Superior temporal gyrus (tissue), 1 donor: Measurements from ENCODE around the gene RLN2.
"Not testable (repeated sequence)": the region's sequence is repeated elsewhere in the genome, so short reads cannot be mapped to it uniquely, and the experiment has no call there.

ENCODE experiments used
- DNase-seq: peaks from one replicate; pipeline ENCODE4 v3.0.0-alpha.2; 2016; ENCODE audit errors: extremely low spot score

Gene RLN2, protein sequence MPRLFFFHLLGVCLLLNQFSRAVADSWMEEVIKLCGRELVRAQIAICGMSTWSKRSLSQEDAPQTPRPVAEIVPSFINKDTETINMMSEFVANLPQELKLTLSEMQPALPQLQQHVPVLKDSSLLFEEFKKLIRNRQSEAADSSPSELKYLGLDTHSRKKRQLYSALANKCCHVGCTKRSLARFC

GRCh38 chr9:5303840-5304795 lies at the start of gene RLN2:
Gene RLN2 (minus strand): TSS chr9:5304716. CDS start chr9:5304580, 136 bp downstream.
- DNase-seq: not testable (repeated sequence)

- no peak for DNase-seq
Observed at GRCh38 chr9:5354184-5354583, 49.7 kb upstream of the RLN2 start.

DNA sequence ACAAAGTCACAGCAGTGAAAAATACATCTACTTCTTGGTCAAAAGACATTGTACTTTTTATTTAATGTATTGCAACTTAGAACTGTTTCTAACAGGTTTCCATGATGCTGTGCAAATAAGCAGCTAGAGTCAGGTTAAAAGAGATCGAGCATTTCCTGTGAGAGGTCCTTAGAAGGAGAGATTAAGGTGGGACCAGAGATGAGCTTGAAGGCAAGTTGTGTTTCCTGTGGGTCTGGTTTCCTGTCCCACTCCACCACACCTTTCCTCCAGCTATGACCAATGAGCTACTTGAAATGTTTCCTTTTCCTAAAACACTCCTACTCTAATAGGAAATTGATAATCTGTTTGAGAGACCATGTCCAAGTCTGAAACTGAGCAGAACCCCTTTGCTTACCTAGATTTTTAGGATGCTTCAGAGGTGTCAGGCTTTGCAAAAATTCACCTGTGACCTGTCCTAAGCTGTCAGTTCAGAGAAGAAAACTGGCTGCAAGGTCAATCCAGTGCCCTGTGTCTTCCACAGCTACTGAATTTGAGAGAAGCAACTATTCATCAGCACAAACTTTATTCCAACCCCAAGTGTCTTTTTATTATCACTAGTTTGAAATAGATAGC lies 48.2 kb upstream of the RLN2 start:
- DNase-seq: no peak

DNA sequence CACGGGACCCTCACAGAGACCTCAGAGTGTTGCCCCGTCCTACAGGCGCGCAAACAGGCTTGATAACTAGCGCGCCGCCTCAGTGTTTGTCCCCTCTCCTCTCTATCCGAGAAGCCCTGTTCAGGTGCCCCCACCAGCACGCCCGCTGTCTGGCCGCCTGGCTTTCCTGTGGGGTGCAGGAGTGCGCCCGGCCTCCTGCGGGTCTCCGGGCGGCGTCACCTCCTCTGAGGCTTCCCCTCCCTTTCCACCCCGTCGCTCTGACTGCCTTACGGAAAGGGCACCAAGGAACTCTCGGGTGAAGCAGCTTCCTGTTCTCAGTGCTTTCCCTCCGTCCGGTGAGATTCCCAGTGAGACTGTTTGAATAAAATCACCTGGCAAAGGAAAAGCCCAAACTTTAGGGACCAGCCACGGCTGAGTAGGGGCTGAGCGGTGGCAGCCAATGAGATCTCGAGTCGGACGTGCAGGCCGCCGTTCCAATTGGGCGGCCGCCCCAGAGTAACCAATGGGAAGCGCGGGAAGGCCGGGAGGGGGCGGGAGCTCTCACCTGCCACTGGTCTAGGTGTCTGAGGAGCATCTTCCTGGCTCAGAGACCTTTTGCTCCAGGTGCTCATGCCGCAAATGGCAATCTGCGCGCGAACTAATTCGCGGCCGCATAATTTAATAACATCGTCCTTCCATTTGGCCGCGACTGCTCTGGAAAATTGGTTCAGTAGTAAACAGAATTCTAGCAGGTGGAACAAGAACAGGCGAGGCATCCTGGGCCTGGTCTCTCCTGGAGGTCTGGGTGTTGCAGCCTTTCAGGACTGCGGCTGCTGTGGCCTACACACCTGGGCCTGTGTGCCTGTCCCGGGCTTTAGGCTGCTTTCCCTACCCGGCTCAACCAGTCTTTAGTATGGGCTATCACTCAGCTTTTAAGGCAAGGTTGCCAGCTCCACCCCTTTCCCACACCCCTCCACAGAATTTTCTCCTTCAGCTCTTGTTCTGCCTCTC lies 34.8 kb upstream of the RLN2 start, which contains the start of gene RLN1:
Gene RLN1 (minus strand): TSS at position 885 of the 990 bp plus-strand sequence. CDS start 130 bp downstream, at position 755.
- not testable (repeated sequence) for DNase-seq

GRCh38 chr9:5336688-5337087 lies 32.2 kb upstream of the RLN2 start:
- DNase-seq: no peak

GRCh38 chr9:5331276-5331675 lies 26.8 kb upstream of the RLN2 start:
- not testable (repeated sequence) for DNase-seq

DNA sequence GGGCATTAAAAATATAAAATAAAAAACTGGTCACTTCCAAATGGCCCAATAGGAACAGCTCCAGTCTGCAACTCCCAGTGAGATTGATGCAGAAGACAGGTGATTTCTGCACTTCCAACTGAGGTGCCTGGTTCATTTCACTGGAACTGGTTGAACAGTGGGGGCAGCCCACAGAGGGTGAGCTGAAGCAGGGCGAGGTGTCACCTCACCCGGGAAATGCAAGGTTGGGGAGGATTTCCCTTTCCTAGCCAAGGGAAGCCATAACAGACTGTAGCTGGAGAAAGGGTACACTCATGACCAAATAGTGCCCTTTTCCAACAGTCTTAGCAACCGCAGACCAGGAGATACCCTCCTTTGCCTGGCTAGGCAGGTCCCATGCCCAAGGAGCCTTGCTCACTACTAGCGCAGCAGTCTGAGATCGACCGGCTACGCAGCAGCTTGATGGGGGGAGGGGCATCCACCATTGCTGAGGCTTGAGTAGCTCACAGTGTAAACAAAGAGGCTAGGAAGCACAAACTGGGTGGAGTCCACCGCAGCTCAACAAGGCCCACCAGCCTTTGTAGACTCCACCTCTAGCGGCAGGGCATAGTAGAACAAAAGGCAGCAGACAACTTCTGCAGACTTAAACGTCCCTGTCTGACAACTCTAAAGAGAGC lies 22.5 kb upstream of the RLN2 start:
- DNase-seq: no peak

DNA sequence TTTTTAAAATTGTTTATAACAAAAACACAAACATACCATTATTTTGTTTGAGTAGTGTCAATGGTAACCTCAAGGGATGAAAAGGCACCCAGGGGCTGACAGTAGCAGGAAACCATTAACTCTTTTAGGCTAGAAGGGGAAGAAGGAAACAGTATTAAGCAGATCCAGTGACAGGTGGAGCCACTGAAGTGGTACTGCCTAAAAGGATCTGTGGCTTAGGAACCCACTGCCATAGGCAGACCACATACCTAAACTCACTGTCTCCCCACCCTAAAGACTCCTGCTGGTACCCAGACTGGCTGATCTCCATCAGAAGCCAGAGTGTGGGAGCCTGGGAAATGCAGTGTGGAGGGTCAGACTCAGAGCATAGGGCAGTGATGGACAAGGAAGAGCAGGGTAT lies 21.7 kb upstream of the RLN2 start:
- DNase-seq: no peak

GRCh38 chr9:5321601-5322000 lies 17.1 kb upstream of the RLN2 start:
- DNase-seq: not testable (repeated sequence)

- DNase-seq: no peak
Observed at GRCh38 chr9:5321058-5321457, 16.5 kb upstream of the RLN2 start.

DNA sequence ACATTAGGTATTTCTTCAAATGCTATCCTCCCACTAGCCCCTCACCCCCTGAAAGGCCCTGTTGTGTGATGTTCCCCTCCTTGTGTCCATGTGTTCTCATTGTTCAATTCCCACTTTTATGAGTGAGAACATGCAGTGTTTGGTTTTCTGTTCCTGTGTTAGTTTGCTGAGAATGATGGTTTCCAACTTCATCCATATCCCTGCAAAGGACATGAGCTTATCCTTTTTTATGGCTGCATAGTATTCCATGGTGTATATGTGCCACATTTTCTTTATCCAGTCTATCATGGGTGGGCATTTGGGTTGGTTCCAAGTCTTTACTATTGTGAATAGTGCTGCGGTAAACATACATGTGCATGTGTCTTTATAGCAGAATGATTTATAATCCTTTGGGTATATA lies 11.9 kb upstream of the RLN2 start:
- DNase-seq: not testable (repeated sequence)

- DNase-seq: no peak
Observed at GRCh38 chr9:5315187-5315923, 10.8 kb upstream of the RLN2 start.

DNA sequence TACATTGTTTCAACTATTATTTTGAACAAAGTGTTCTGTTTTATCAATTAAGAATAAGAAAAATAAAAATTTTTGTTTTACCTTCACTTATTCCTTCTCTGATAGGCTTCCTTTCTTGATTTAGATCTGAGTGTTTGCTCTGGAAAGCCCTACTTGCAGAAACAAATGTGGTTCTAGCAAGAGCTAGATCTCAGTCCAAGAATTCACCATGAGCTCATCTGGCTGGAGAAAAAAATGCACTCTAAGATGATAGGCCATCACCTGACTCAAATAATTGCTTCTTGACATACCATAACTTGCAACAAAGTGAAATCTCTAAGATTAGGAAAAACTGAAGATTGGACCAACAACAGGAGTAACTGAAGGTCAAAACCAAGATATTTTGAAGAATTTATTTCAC lies 6.3 kb upstream of the RLN2 start:
- no peak for DNase-seq

GRCh38 chr9:5305741-5306140 lies 1.2 kb upstream of the RLN2 start:
- no peak for DNase-seq

DNA sequence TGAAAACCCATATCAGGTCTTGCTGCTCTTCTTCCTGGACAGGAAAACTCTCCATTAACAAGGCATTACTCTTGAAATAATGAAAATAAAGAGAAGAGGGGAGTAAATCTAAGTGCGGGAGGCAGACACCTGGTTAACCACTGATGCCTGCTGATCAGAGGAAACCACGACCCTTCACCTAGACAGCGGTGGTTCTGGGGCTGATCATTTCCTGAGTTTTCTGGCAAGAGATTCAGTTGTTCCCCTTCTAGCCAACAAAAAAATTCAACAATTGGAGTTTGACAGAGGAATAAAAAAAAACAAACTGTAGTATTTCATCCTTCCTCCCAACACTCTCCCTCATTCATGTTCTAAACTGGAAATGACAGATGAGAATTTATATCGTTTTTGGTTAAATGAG lies 3.0 kb downstream of the RLN2 start:
- DNase-seq: no peak

GRCh38 chr9:5292141-5292540 lies 12.4 kb downstream of the RLN2 start:
- DNase-seq: no peak

DNA sequence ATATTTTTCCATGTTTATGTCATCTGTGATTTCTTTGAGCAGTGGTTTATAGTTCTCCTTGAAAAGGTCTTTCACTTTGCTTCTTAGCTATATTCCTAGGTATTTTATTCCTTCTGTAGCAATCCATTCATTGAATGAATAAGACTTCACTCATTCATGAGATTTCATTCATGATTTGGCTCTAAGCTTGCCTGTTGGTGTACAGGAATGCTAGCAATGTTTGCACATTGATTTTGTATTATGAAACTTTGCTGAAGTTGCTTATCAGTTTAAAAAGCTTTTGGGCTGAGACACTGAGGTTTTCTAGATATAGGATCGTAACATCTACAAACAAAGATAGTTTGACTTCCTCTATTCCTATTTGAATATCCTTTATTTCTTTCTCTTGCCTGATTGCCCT lies 15.9 kb downstream of the RLN2 start:
- no peak for DNase-seq

DNA sequence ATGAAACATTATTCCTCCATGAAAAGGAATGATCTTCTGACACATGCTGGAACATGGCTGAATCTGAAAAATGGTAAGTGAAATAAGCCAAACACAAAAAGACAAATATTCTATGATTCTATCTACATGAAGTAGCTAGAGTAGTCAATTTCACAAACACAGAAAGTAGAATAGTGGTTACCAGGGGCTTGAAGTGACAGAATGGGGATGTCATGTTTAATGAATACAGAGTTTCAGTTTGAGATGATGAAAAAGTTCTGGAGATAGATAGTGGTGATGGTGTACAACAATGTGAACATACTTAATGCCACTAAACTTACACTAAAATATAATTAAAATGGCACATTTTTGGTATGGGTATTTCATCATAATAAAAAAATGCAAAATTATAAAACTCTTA lies 18.3 kb downstream of the RLN2 start:
- DNase-seq: no peak

DNA sequence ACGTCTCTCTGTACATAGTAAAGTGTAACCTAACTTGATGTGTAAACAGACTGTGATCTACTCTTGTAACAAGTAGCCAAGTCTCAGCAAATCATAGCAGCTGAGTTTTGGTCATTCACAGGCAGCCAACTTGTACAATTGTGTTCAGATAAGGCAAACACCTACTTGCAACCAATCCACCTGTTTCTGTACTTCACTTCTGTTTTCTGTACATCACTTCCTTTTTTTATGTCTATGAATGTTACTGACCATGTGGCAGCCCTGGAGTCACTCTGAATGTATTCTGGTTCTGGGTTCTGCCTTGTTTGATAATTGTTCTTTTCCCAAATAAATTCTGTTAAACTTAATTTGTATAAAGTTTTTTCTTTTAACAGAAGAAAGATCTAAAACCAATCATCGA lies 26.0 kb downstream of the RLN2 start:
- no peak for DNase-seq

- no peak for DNase-seq
Observed at GRCh38 chr9:5274770-5275169, 29.7 kb downstream of the RLN2 start.
